Measurements from ENCODE around the gene MTHFR.

The MTHFR gene

DNA sequence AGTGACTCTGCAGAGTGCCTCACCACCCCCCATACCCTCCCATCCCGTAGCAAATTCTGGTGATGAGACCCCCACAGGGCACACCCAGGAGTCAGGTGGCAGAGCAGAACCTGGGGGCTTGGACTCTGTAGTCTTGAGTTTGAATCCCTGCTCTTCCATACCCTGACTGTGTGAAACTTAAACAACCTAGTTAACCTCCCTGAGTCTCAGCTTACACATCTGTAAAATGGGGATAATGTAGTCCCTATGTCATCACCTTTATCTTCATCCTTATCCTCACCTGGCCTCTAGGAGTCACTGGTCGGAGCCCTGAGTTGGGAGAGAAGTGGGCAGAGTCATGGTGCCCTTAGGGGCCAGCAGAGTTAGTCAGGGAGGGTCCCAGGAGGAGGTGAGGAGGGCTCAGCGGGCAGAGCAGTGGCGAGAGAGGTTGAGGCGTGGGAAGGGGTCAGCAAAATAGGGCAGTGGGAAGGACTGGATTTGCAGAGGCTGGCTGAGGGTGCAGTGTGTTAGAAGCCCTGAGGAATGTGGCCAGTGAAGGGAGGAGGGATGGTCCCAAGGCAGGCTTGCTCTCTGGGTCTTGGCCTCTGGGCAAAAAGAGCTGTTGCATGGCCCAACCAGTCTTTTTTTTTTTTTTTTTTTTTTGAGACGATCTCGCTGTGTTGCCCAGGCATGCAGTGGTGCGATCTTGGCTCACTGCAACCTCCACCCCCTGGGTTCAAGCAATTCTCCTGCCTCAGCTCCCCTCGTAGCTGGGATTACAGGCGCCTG is 25.2 kb downstream of the MTHFR start:
- DNase-seq = no peak

- DNase-seq = no peak
Observed at GRCh38 chr1:11779715-11780379, 25.9 kb downstream of the MTHFR start.

GRCh38 chr1:11778844-11779623 is 26.7 kb downstream of the MTHFR start:
- no peak for DNase-seq

GRCh38 chr1:11778336-11778735 is 27.4 kb downstream of the MTHFR start:
- DNase-seq = no peak

- no peak for DNase-seq
Observed at GRCh38 chr1:11777658-11778322, 28.0 kb downstream of the MTHFR start.

GRCh38 chr1:11774753-11775152 is 31.0 kb downstream of the MTHFR start:
- DNase-seq = no peak

DNA sequence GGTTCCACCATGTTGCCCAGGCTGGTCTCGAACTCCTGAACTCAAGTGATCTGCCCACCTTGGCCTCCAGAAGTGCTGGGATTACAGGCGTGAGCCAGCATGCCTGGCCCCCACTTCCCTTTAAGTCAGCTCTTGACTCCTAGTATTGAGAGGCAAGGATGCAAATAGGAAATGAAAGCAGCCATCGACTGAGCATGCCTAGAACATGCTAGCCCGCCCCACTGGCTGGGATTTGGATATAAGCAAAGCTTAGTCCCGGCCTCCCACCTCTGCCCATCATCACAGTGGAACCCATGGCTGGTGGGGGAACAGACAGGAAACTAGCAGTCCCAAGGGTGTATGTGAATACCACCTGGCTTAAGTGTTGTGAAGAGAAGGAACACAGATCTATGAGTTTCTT is 33.3 kb downstream of the MTHFR start:
- no peak for DNase-seq

GRCh38 chr1:11771481-11772043 is 34.2 kb downstream of the MTHFR start:
- DNase-seq = no peak

GRCh38 chr1:11770011-11770410 is 35.8 kb downstream of the MTHFR start:
- DNase-seq = no peak

DNA sequence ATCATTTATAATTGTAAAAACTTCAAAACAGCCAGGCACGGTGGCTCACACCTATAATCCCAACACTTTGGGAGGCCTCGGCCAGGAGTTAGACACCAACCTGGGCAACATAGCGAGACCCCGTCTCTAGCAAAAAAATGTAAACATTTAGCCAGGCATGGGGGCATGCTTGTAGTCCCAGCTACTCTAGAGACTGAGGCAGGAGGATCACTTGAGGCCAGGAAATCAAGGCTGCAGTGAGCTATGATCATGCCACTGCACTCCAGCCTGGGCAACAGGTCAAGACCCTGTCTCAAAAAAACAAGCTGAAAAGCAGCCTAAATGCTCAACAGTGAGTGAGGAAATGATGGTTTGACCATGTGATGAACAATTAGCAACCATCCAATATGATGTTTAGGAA is 36.5 kb downstream of the MTHFR start:
- DNase-seq = no peak

GRCh38 chr1:11768821-11769220 is 36.9 kb downstream of the MTHFR start:
- DNase-seq = no peak

- DNase-seq = no peak
Observed at GRCh38 chr1:11767922-11768704, 37.7 kb downstream of the MTHFR start.

DNA sequence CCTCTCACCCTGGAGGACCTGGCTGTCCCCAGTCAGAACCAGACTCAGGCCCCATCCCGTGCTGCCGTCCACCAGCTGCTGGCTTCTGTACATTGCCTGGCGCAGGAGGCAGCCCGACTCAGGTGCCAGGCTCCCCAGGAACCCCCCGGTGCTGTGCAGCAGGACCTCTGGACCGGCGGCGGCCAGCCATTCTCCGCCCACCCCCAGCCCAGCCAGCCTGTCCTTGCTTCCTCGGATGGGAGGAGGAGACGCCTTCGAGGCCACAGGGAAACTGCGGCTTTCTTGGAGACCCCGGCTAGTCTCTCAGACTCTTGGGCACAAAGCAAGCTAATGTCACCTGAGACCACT is 39.4 kb downstream of the MTHFR start:
- no peak for DNase-seq

- no peak for DNase-seq
Observed at GRCh38 chr1:11765661-11766428, 39.9 kb downstream of the MTHFR start.

- DNase-seq = no peak
Observed at GRCh38 chr1:11764519-11764918, 41.2 kb downstream of the MTHFR start.

- no peak for DNase-seq
Observed at GRCh38 chr1:11764115-11764514, 41.6 kb downstream of the MTHFR start.

- DNase-seq = no peak
Observed at GRCh38 chr1:11761988-11762406, 43.8 kb downstream of the MTHFR start, which contains the start of gene C1orf167. Gene C1orf167, plus strand, starts transcription at chr1:11762193. Its CDS starts 2,208 bp downstream, at chr1:11764401.

DNA sequence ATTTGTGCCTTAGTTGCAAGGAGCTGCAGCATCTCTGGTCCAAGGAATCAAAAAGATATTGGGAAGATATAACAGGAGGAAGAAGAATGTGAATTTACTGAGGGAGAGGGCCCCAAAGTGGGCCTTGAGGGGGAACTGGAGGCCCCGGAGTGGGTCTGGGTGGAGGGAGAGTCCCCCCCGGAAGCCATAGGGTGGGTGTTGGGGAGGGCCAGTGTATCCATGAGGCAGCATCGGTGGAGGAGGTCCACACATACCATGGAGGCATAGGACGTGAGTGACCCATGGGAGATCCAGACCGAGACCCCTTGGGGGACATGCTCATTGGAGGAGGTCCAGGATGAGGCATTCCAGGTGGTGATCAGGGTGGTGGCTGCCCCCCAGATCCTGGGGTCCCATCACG is 44.5 kb downstream of the MTHFR start:
- DNase-seq = no peak

- no peak for DNase-seq
Observed at GRCh38 chr1:11759791-11760190, 46.0 kb downstream of the MTHFR start.

DNA sequence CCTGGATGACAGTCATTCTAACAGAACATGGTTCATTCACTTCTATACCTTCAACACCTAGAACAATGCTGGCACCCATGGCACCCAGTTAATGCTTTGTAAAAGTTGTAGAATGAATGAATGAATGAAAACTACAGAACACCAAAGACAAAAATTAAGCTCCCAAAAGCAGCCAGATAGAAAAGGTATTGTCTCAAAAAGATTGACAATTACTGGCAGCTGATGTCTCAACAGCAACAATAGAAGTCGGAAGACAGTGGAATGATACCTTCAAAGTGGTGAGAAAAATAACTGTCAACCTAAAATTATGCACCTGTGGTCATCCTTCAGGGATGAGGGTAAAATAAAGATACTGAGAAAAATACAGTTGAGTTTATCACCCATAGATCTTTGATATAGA is 48.7 kb downstream of the MTHFR start:
- no peak for DNase-seq

DNA sequence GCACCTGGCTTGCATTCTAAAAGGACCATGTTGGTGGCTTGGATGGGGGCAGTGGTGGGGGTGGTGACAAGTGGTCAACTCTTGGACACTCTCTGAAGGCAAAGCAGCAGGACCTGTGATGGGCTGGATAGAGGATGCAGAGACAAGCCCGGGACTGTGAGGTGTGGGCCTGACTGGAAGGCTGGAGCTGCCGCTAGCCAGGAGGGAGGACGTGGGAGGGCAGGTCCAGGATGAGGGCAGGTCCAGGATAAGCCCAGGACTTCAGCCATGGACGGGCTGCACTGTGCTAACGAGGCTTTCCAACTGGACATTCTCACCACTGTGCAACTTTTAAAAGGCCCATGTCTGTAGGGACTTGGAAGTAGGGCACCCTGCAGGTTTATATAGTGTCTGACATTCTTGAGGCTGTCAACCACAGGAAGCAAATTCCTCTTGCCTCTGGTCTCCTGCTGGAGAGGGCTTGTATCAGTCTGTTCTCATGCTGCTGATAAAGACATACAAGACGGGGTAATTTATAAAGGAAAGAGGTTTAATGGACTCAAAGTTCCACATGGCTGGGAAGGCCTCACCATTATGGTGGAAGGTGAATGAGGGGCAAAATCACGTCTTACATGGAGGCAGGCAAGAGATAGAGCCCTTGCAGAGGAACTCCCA is 52.1 kb downstream of the MTHFR start:
- DNase-seq = no peak
